ENCODE data around the gene SLCO1A2.

DNA sequence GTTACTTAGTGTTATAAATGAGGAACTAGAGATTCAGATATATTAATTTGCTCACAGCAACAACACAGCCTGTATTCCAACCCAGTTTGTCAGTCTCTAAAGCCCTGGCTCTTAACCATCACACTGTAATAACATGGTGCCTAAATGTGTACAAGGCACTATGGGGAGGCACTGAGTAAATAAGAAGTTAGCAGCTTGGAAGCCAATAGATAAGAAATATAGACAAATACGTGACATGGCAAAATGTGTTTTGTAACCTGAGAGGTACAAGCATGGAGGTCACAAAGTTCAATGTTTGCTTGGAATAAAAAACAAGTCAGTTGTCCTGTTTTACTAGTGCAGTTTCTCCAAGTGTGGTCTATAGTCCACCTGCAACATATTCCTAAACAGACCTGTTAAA is 16.3 kb upstream of the SLCO1A2 start:
- TF ChIP-seq, protein P1, sequence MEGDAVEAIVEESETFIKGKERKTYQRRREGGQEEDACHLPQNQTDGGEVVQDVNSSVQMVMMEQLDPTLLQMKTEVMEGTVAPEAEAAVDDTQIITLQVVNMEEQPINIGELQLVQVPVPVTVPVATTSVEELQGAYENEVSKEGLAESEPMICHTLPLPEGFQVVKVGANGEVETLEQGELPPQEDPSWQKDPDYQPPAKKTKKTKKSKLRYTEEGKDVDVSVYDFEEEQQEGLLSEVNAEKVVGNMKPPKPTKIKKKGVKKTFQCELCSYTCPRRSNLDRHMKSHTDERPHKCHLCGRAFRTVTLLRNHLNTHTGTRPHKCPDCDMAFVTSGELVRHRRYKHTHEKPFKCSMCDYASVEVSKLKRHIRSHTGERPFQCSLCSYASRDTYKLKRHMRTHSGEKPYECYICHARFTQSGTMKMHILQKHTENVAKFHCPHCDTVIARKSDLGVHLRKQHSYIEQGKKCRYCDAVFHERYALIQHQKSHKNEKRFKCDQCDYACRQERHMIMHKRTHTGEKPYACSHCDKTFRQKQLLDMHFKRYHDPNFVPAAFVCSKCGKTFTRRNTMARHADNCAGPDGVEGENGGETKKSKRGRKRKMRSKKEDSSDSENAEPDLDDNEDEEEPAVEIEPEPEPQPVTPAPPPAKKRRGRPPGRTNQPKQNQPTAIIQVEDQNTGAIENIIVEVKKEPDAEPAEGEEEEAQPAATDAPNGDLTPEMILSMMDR (conservative IDR thresholded peaks at IDR 0.05 in 1 of 2, IDR thresholded peaks at IDR 0.05 in 1 of 2; ENCODE audit: extremely low read depth in 1 of 2, insufficient read depth in 1 of 2, low read depth in 1 of 2, low read length in 2 of 2), result no peak
- no peak for TF ChIP-seq EZH2 (IDR thresholded peaks at IDR 0.05; ENCODE audit: borderline replicate concordance, low read length)
